ENCODE data around the gene C1GALT1.
A peak's percentile ranks its signal among the peaks of the same experiment; 100 is the strongest.
"Not testable (repeated sequence)": the region's sequence is repeated elsewhere in the genome, so short reads cannot be mapped to it uniquely, and the experiment has no call there.

Gene C1GALT1

DNA sequence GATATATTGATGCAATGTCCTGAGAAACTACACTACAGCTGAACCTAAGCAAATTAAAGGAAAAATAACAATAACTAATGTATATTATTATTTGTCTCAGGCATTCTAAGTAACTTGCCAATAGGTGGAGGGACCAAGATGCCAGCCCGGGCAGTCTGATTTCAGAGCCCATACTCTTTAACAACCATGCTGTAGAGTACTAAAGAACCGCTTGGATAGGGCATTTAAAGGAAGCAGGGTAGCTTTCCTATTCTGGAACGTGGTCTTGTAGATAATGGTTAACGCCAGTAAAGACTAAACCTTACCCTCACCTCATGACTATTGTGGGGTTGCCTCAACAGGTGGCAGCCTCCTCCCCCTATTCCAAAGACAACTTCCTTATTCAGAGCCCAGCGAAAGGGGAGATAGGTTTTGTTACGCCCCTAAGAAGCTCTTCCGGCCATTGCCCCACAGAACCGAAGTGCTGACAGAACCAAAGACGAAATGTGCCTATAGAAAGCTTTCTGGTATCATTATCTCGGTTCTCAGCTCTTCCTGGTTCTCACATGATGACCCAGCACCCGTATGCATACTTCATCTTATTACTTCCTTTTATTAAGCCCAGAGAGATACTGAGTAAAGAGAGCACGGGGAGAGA, 707 bp upstream of the C1GALT1 start:
- H3K27me3 Mint-ChIP-seq = no peaks in the 10 kb centered on the region
- H3K4me1 Mint-ChIP-seq (ENCODE audit: low read depth) = peaks cover 12% of the 10 kb centered on the region
- H3K27ac Mint-ChIP-seq = peak overlapping the region; percentile 98
- peak overlapping the region; percentile 92 for H3K4me3 Mint-ChIP-seq
- no peaks in the 10 kb centered on the region for H3K9me3 Mint-ChIP-seq (ENCODE audit: low read depth)
- H3K36me3 Mint-ChIP-seq = peaks cover 3% of the 10 kb centered on the region

DNA sequence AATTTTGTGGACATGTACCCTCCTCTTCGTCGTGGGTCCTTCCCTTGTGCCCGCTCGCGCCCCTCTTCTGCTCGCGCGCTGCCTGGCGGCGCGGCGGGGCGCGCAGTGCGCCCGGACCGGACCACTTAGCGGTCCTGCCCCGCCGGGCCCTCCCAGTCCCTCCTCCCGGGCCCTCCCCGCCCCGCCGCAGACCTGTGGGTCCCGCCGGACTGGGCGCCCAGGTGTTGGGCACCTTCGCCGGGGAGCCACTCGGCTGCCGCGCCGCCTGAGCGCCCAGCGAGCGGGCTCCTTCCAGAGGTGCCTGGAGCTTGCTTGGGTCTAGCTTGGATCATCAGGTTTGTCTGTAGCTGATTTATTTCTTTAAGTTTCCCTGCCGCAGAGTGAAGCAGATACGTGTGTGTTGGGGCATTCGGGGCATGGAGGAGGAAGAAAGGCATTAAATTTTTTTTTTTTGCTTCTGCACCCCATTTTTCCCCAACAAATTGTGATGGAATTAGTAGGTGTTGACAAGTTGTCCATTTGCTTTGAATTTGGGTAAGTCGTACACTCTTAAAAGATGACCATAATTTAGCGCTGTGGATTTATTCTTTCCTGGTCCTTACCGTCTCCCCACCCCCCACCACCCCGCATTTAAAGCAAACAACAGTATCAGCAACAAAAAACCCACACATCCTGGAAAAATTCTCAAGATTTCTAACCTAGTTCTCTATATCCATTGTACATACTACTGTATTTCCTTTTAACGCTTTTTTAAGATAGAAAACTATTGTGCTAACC, 905 bp downstream of the C1GALT1 start:
- no peaks in the 10 kb centered on the region for H3K27me3 Mint-ChIP-seq
- no peaks in the 10 kb centered on the region for H3K9me3 Mint-ChIP-seq (ENCODE audit: low read depth)
- H3K36me3 Mint-ChIP-seq = peaks cover 3% of the 10 kb centered on the region
- peaks cover 5% of the 10 kb centered on the region for H3K4me1 Mint-ChIP-seq (ENCODE audit: low read depth)
- peak overlapping the region; percentile 92 for H3K4me3 Mint-ChIP-seq
- H3K27ac Mint-ChIP-seq = peak overlapping the region; percentile 83

DNA sequence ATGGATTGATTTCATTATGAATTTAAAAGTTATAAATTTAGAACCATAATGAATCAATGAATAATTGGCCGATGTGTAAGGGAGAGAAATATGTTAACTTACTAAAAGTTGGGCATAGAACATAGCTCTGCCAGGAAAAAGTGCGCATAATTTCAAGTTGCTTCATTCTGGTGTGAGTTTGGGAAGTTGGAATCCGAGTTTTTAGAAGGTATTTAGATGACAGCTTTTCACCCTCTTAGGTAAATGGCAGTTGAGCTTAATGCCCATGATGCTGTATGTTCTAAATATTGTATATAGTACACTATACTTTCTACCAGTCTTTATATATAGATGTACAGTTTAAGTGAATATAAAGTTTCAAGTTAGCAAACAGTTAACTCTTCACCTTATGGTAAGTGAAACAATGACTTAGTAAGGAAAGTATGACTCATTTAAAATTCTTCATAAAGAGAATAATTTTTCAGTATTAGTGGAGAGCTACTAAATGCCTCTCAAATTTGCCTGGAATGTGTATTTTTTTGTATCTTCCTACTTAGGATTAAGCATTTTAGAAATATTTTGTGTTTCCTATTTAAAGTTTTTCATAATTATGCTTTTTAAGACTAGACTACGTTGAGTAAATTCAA, 1.6 kb downstream of the C1GALT1 start:
- peak overlapping the region; percentile 83 for H3K27ac Mint-ChIP-seq
- H3K27me3 Mint-ChIP-seq = no peaks in the 10 kb centered on the region
- peaks cover 3% of the 10 kb centered on the region for H3K36me3 Mint-ChIP-seq
- H3K9me3 Mint-ChIP-seq (ENCODE audit: low read depth) = no peaks in the 10 kb centered on the region
- H3K4me1 Mint-ChIP-seq (ENCODE audit: low read depth) = peaks cover 5% of the 10 kb centered on the region
- peak overlapping the region; percentile 92 for H3K4me3 Mint-ChIP-seq

DNA sequence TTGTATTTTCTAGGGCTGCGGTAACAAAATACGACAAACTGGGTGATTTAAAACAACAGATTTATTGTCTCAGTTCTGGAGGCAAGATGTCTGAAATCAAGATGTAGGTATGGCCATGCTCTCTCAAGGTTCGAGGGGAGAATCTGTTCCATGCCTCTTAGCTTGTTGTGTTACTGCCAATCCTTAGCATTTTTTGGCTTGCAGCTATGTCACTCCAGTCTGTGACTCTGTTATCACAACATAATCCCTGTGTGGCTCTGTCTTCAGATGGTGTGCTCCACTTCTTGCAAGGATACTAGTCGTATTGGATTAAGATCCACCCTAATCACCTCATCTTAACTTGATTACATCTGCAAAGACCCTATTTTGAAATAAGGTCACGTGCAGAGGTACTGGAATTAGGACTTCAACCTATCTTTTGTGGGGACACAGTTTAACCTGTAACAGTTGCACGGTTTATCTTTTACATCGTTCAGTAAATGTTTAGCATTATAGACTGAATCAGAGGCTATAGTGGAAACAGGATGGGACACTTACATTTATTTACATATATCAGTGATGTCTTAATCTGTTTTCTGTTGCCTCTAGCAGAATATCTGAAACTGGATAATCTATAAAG, 3.1 kb downstream of the C1GALT1 start:
- no peak overlapping the region for H3K4me3 Mint-ChIP-seq
- H3K4me1 Mint-ChIP-seq (ENCODE audit: low read depth) = peaks cover 15% of the 10 kb centered on the region
- H3K36me3 Mint-ChIP-seq = no peaks in the 10 kb centered on the region
- H3K27me3 Mint-ChIP-seq = no peaks in the 10 kb centered on the region
- H3K9me3 Mint-ChIP-seq (ENCODE audit: low read depth) = no peaks in the 10 kb centered on the region
- H3K27ac Mint-ChIP-seq = no peak overlapping the region

DNA sequence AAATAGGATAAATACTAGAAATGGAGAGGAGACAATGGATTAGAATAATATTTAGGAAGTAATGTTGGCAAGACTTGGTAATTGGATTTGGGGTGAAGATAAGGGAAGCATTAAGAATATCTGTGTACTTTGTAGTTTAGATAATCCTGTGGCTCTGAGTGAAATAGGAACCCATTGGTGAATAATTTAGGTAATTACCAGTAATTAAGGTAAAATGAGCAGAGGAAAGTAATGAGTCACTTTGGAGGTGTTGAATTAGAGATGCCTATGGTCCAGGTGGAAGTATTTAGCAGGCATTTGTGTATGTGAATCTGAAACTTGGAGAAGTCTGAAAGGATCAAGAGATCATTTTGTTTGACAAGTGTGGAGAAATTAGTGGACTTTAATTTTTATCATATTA, 5.7 kb downstream of the C1GALT1 start:
- Mint-ChIP-seq H3K4me3 (no peak overlapping the region), H3K27me3 (no peaks in the 10 kb centered on the region), H3K9me3 (ENCODE audit: low read depth) (no peaks in the 10 kb centered on the region), H3K36me3 (peaks cover 6% of the 10 kb centered on the region), H3K27ac (no peak overlapping the region), H3K4me1 (ENCODE audit: low read depth) (peaks cover 26% of the 10 kb centered on the region)

DNA sequence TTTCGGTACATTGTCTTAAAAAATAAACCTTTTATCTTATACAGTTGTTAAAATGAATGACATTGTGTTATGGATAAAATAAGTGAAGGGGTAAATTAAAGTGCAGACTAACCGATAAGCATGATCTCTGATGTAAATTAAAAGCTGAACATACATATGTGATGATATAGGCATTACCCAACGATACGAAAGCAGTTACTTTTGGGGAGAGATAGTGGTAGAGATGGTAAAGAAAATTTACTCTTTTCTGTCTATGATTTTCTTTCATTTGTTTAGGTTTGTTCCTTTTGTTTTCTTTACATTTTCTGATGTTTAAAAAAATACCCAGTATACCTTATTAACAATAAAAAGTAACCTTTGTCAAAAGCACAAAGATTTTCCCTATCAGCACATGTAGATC, 6.4 kb downstream of the C1GALT1 start:
- Mint-ChIP-seq H3K27ac (peak overlapping the region; percentile 48), H3K27me3 (no peaks in the 10 kb centered on the region)

DNA sequence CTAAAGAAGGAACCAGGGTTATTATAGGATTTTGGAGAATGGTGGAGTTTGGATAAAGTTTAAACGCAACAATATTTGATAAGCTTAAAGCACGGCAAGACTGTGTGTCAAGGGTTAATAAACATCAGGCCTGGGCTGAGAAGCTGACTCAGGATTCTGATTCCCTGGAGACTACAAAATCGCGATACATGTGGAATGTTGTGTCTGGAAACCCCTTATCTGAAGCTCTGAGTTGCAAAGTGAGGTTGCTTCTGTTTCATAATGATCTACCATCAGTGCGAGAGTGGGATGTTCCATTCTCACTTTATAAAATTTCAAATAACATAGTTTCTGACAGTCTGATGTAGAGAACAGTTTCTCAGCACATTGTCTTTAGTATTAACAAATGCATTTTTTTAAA, 7.8 kb downstream of the C1GALT1 start:
- peak overlapping the region; percentile 46 for H3K27ac Mint-ChIP-seq

More for the DNA sequence above, 6.4 kb downstream of the C1GALT1 start:
- Mint-ChIP-seq H3K4me1 (ENCODE audit: low read depth) (peaks cover 32% of the 10 kb centered on the region), H3K36me3 (peaks cover 6% of the 10 kb centered on the region), H3K9me3 (ENCODE audit: low read depth) (no peaks in the 10 kb centered on the region), H3K4me3 (peak overlapping the region; percentile 40)

DNA sequence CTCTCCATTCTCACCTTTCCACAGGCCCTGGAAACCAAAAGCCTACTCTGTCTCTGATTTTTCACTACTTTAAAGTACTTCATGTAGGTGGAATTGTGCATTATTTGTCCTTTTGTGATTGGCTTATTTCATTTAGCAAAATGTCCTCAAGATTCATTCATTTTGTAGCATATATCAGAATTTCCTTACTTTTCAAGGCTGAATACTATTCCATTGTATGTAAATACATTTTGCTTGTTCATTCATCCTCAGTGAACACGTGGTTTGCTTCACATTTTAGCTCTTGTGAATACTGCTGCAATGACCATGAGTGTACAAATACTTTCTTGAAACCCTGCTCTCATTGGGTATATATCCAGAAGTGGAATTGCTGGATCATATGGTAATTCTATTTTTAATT, 8.8 kb downstream of the C1GALT1 start:
- Mint-ChIP-seq H3K27ac (no peak overlapping the region), H3K4me1 (ENCODE audit: low read depth) (peaks cover 54% of the 10 kb centered on the region), H3K27me3 (no peaks in the 10 kb centered on the region), H3K9me3 (ENCODE audit: low read depth) (no peaks in the 10 kb centered on the region), H3K4me3 (no peak overlapping the region), H3K36me3 (peaks cover 6% of the 10 kb centered on the region)

More for the DNA sequence above, 7.8 kb downstream of the C1GALT1 start:
- Mint-ChIP-seq H3K9me3 (ENCODE audit: low read depth) (no peaks in the 10 kb centered on the region), H3K4me1 (ENCODE audit: low read depth) (peaks cover 46% of the 10 kb centered on the region), H3K4me3 (no peak overlapping the region), H3K27me3 (no peaks in the 10 kb centered on the region), H3K36me3 (peaks cover 6% of the 10 kb centered on the region)

DNA sequence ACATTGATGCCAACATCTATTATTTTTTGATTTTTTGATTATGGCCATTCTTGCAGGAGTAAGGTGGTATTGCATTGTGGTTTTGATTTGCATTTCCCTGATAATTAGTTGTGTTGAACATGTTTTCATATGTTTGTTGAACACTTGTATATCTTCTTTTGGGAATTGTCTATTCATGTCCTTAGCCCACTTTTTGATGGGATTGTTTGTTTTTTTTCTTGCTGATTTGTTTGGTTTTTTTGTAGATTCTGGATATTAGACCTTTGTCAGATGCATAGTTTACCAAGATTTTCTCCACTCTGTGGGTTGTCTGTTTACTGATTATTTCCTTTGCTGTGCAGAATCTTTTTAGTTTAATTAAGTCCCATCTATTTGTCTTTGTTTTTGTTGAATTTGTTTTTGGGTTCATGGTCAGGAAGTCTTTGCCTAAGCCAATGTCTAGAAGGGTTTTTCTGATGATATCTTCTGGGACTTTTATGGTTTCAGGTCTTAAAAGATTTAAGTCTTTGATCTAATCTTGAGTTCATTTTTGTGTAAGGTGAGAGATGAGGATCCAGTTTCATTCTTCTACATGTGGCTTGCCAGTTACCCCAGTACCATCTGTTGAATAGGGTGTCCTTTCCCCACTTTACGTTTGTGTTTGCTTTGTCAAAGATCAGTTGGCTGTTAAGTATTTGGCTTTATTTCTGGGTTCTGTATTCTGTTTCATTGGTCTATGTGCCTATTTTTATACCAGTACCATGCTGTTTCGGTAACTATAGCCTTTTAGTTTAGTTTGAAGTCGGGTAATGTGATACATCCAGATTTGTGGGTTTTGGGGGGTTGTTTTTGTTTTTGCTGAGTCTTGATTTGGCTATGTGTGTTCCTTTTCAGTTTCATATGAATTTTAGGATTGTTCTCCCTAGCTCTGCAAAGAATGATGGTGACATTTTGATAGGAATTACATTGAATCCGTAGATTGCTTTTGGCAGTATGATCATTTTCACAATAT, 10.7 kb downstream of the C1GALT1 start:
- Mint-ChIP-seq H3K4me1 (ENCODE audit: low read depth) (peaks cover 66% of the 10 kb centered on the region), H3K4me3 (peak overlapping the region; percentile 30), H3K36me3 (peaks cover 11% of the 10 kb centered on the region), H3K27ac (peak overlapping the region; percentile 43)
- H3K27me3 Mint-ChIP-seq; H3K9me3 Mint-ChIP-seq (ENCODE audit: low read depth): not testable (repeated sequence)

DNA sequence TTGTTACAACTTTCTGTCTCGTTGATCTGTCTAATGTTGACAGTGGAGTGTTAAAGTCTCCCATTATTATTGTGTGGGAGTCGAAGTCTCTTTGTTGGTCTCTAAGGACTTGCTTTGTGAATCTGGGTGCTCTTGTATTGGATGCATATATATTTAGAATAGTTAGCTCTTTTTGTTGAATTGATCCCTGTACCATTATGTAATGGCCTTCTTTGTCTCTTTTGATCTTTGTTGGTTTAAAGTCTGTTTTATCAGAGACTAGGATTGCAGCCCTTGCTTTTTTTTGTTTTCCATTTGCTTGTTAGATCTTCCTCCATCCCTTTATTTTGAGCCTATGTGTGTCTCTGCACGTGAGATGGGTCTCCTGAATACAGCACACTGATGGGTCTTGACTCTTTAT, 17.2 kb downstream of the C1GALT1 start:
- H3K9me3 Mint-ChIP-seq (ENCODE audit: low read depth); H3K27me3 Mint-ChIP-seq: not testable (repeated sequence)
- Mint-ChIP-seq H3K27ac (peak overlapping the region; percentile 28), H3K4me1 (ENCODE audit: low read depth) (peaks cover 89% of the 10 kb centered on the region), H3K4me3 (peak overlapping the region; percentile 18), H3K36me3 (peaks cover 11% of the 10 kb centered on the region)

DNA sequence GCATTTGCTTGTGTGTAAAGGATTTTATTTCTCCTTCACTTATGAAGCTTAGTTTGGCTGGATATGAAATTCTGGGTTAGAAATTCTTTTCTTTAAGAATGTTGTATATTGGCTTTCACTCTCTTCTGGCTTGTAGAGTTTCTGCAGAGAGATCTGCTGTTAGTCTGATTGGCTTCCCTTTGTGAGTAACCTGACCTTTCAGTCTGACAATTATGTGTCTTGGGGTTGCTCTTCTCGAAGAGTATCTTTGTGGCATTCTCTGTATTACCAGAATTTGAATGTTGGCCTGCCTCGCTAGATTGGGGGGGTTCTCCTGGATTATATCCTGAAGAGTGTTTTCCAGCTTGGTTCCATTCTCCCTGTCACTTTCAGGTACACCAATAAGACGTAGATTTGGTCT, 17.9 kb downstream of the C1GALT1 start:
- not testable (repeated sequence) for H3K9me3 Mint-ChIP-seq (ENCODE audit: low read depth); H3K27me3 Mint-ChIP-seq
- peak overlapping the region; percentile 11 for H3K4me3 Mint-ChIP-seq
- H3K36me3 Mint-ChIP-seq = peaks cover 11% of the 10 kb centered on the region
- H3K27ac Mint-ChIP-seq = peak overlapping the region; percentile 28
- H3K4me1 Mint-ChIP-seq (ENCODE audit: low read depth) = peaks cover 88% of the 10 kb centered on the region

DNA sequence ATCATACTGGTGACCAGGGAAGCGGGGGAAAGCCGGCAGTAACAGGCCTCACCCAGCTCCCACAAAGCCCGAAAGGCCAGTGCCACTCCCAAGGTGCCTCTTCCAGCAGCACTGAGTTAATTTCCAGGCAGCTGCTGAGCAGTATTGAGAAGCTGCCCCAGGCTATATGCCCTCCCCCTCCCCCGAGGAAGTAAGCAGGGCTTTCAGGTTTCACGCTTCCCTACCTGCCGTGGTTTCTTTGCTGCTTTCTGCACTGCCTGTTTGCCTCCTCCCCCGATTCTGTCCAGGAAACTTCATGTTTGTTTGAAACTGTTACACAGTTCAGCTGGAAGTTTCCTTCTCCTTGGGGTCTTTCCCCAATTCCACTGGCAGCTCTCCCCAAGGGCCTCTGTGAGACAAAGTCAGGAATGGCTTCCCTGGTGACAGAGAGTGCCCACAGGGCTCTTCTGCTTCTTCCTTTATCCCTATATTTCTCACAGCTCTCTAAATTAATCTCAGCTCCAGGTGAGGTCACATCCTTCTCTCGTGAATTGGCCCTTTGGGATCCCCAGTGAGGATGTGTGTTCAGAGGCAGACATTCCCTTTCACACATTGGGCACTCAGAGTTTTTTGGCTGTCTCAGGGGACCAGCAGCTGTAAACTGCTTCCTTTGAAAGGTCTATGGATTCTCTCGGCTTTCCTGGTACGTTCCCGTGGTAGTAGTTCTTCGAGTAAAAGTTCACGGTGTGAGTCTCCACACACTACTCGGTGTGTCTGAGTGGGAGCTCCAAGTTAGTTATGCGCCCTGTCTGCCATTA, 19.4 kb downstream of the C1GALT1 start:
- H3K4me3 Mint-ChIP-seq = peak overlapping the region; percentile 73
- H3K9me3 Mint-ChIP-seq (ENCODE audit: low read depth) = peaks cover under 1% of the 10 kb centered on the region
- no peaks in the 10 kb centered on the region for H3K27me3 Mint-ChIP-seq
- peaks cover 83% of the 10 kb centered on the region for H3K4me1 Mint-ChIP-seq (ENCODE audit: low read depth)
- peaks cover 12% of the 10 kb centered on the region for H3K36me3 Mint-ChIP-seq
- H3K27ac Mint-ChIP-seq = peak overlapping the region; percentile 87

DNA sequence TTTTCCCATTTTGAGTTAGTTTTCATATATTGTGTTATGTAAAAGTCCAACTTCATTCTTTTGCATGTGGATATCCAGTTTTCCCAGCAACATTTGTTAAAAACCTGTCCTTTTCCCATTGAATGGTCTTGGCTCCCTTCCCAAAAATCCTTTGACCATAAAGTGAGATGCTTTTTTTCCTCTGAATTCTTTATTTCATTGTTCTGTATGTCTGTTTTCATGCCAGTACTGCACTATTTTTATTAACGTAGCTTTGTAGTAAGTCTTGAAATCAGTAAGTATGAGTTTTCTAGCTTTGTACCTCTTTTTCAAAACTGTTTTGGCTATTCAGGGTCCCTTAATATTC, 20.0 kb downstream of the C1GALT1 start:
- Mint-ChIP-seq H3K4me3 (peak overlapping the region; percentile 73), H3K27ac (peak overlapping the region; percentile 87), H3K36me3 (peaks cover 13% of the 10 kb centered on the region)

More for the DNA sequence above, 20.0 kb downstream of the C1GALT1 start:
- Mint-ChIP-seq H3K9me3 (ENCODE audit: low read depth) (peaks cover 3% of the 10 kb centered on the region), H3K4me1 (ENCODE audit: low read depth) (peaks cover 85% of the 10 kb centered on the region), H3K27me3 (no peaks in the 10 kb centered on the region)
